Ectodermal cell (in vitro differentiated cells): ENCODE data around the gene LCE1C.

Experiments
- H3K27ac ChIP-seq: 2 replicates; pipeline ENCODE4 v1.7.0; 2013; ENCODE audit warnings: mild to moderate bottlenecking, low read depth, low read length; ENCODE audit not compliant: insufficient read depth, poor library complexity, severe bottlenecking
- H3K27me3 ChIP-seq: 2 replicates; pipeline ENCODE4 v1.7.0; 2013; ENCODE audit warnings: mild to moderate bottlenecking, low read length; ENCODE audit not compliant: insufficient read depth, control insufficient read depth, poor library complexity, severe bottlenecking
- H3K36me3 ChIP-seq: one replicate; pipeline ENCODE4 v1.7.0; 2013; ENCODE audit warnings: low read length; ENCODE audit not compliant: control insufficient read depth, insufficient read depth
- H3K4me1 ChIP-seq: one replicate; pipeline ENCODE4 v1.7.0; 2013; ENCODE audit warnings: low read length; ENCODE audit not compliant: control insufficient read depth, insufficient read depth
- H3K4me3 ChIP-seq: 2 replicates; pipeline ENCODE4 v1.7.0; 2013; ENCODE audit warnings: low read depth, low read length, control low read depth; ENCODE audit not compliant: insufficient read depth
- H3K9me3 ChIP-seq: 2 replicates; pipeline ENCODE4 v1.7.0; 2013; ENCODE audit warnings: mild to moderate bottlenecking, low read length, moderate library complexity; ENCODE audit not compliant: control insufficient read depth
- WGBS, 2 experiments: methylation state at CpG; one replicate each; pipeline ENCODE4 v1.1.7; 2013; ENCODE audit warnings: missing lambda C conversion rate in 2 of 2; 5-methylcytosine and 5-hydroxymethylcytosine counted together

Gene LCE1C

DNA sequence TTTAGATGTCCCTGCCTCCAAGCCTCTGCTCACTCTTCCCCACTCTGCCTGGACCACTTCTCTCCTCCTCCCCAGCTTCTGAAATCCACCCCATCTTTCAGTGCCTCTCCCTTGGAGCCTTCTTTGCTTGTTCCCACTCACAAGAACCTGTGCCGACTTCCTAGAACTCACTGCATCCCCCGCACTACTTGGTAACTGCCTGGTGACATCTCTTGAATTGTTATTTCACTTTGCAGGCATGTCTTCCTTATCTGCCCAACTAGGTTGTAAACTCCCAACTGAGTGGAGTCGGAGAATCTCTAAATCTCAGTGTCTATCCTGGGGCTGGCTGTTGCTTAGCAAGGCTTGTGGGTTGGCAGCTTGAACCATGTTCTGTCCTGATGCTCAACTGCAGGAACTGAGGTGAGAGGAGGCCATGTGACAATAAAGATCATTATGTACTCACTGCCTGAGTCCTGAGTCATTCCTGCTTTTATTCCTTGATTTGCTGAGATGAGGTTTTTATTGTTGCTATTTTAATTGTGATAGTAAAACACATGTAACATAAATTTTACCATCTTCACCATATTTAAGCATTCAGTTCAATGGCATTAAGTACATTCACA is 44.7 kb downstream of the LCE1C start:
- no peak overlapping the region for H3K27ac ChIP-seq

DNA sequence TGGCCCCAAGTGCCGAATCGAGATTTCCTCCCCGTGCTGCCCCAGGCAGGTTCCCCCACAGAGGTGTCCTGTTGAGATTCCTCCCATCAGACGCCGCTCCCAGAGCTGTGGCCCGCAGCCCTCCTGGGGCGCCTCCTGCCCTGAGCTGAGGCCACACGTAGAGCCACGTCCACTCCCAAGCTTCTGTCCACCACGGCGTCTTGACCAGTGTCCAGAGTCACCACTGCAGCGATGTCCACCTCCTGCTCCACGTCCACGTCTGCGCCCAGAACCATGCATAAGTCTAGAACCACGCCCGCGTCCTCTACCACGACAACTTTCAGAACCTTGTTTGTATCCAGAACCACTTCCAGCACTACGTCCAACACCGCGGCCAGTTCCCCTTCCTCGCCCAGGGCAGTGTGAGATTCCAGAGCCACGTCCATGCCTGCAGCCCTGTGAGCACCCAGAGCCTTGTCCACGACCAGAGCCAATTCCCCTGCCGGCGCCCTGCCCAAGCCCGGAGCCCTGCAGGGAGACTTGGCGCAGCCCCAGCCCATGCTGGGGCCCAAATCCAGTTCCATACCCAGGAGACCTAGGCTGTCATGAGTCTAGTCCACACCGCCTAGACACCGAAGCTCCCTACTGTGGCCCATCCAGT is 45.8 kb downstream of the LCE1C start:
- WGBS, 2 experiments = 86 to 87% methylated on average over 31 of the region's 31 CpGs
- Histone ChIP-seq H3K9me3 (peaks cover 25% of the 10 kb centered on the region), H3K27ac (no peak overlapping the region), H3K4me3 (no peak overlapping the region), H3K27me3 (no peaks in the 10 kb centered on the region), H3K4me1 (no peaks in the 10 kb centered on the region), H3K36me3 (no peaks in the 10 kb centered on the region)

More for the DNA sequence above, 44.7 kb downstream of the LCE1C start:
- 78 to 85% methylated on average over 3 of the region's 3 CpGs for WGBS, 2 experiments
- Histone ChIP-seq H3K4me1 (no peaks in the 10 kb centered on the region), H3K36me3 (no peaks in the 10 kb centered on the region), H3K4me3 (no peak overlapping the region), H3K27me3 (no peaks in the 10 kb centered on the region), H3K9me3 (peaks cover 21% of the 10 kb centered on the region)

- Histone ChIP-seq H3K4me3 (no peak overlapping the region), H3K9me3 (peaks cover 21% of the 10 kb centered on the region), H3K27me3 (no peaks in the 10 kb centered on the region), H3K36me3 (no peaks in the 10 kb centered on the region), H3K4me1 (no peaks in the 10 kb centered on the region), H3K27ac (no peak overlapping the region)
- WGBS, 2 experiments = 69 to 72% methylated on average over 8 of the region's 8 CpGs
Measured at GRCh38 chr1:152759453-152760173, 46.8 kb downstream of the LCE1C start.

DNA sequence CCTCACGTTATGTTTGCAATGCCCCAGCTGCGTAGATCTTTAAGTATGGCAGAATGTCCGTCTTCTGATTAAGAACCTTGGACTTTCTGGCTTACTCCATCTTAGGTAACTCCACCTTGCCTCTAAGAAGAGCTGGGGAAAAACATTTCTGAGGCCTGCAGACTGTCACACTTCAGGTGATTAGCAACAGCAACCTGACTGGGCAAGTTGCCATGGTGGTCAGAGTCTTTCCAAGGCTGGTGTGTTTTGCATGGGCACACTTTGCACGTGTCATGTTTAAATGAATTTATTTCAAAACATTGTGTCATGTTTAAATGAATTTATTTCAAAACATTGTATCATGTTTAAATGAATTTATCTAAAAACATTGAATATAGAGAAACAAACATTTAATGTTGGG is 47.8 kb downstream of the LCE1C start:
- H3K9me3 ChIP-seq = peaks cover 18% of the 10 kb centered on the region
- 46 to 68% methylated on average over 3 to 4 of the region's 4 CpGs for WGBS, 2 experiments
- no peaks in the 10 kb centered on the region for H3K36me3 ChIP-seq
- H3K4me1 ChIP-seq = no peaks in the 10 kb centered on the region
- H3K27me3 ChIP-seq = no peaks in the 10 kb centered on the region
- H3K27ac ChIP-seq = no peak overlapping the region
- H3K4me3 ChIP-seq = no peak overlapping the region

GRCh38 chr1:152757747-152758146 is 48.7 kb downstream of the LCE1C start, which contains the start of gene KPRP:
TSS of gene KPRP (plus strand) at chr1:152758025. CDS start at chr1:152759589, 1,564 bp downstream.
- no peak within 1 kb of the TSS for H3K27ac ChIP-seq
- no peaks in the 10 kb centered on the region for H3K4me1 ChIP-seq
- no peaks in the 10 kb centered on the region for H3K36me3 ChIP-seq
- H3K9me3 ChIP-seq = peaks cover 14% of the 10 kb centered on the region
- H3K27me3 ChIP-seq = no peaks in the 10 kb centered on the region
- WGBS, 2 experiments = 77 to 87% methylated on average over 5 to 6 of the region's 6 CpGs
- H3K4me3 ChIP-seq = no peak within 1 kb of the TSS

DNA sequence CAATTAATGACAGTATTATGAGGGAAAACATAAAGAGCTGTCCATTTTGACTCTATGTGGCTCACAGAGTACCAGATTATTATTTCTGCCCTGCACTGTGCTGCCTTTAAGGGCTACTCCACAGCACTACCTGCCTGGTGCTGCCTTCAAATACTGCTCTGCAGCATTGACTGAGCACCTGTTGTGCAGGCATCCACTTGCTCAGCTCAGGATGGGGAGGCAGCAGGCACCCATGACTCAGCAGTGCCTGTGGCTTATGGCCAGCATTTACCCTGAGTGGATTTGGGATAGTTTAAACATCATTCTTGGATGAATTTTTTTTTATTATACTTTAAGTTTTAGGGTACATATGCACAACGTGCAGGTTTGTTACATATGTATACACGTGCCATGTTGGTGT is 49.6 kb downstream of the LCE1C start:
- Histone ChIP-seq H3K4me3 (no peak overlapping the region), H3K36me3 (no peaks in the 10 kb centered on the region), H3K27ac (no peak overlapping the region), H3K4me1 (no peaks in the 10 kb centered on the region), H3K9me3 (peaks cover 14% of the 10 kb centered on the region), H3K27me3 (no peaks in the 10 kb centered on the region)
- WGBS, 2 experiments = no CpG with 5 or more reads among the region's 2 CpGs
